RWPE2 (cell line): ENCODE measurements around the gene MARCHF3.
"Not testable (repeated sequence)": the region's sequence is repeated elsewhere in the genome, so short reads cannot be mapped to it uniquely, and the experiment has no call there.

Experiments
- ATAC-seq: fragments of 200-7000 bp; cut with Tn5 transposase; 3 replicates; pipeline ENCODE4 v1.9.1; 2021; ENCODE audit warnings: low read depth
- DNase-seq: peaks from one replicate; pipeline ENCODE4 v3.0.0-alpha.2; 2020; ENCODE audit warnings: low spot score
- H3K27ac ChIP-seq: fragments of 450-650 bp; 2 replicates; pipeline ENCODE4 v1.5.1; 2017; ENCODE audit warnings: mild to moderate bottlenecking; ENCODE audit not compliant: poor library complexity, severe bottlenecking
- H3K27me3 ChIP-seq: fragments of 250-450 bp; sonication (Bioruptor Pico); 2 replicates; pipeline ENCODE4 v1.5.1; 2021; ENCODE audit warnings: mild to moderate bottlenecking, moderate library complexity; ENCODE audit not compliant: insufficient read depth, poor library complexity, severe bottlenecking
- H3K36me3 ChIP-seq: fragments of 250-450 bp; sonication (Bioruptor Pico); 2 replicates; pipeline ENCODE4 v1.5.1; 2020; ENCODE audit warnings: low read depth, mild to moderate bottlenecking, moderate library complexity
- H3K4me1 ChIP-seq: fragments of 250-450 bp; sonication (Bioruptor Pico); 2 replicates; pipeline ENCODE4 v1.5.1; 2021; ENCODE audit warnings: mild to moderate bottlenecking, moderate library complexity; ENCODE audit not compliant: insufficient read depth, poor library complexity, severe bottlenecking
- H3K4me3 ChIP-seq: fragments of 250-450 bp; sonication (Bioruptor Pico); 2 replicates; pipeline ENCODE4 v1.5.1; 2021; ENCODE audit warnings: mild to moderate bottlenecking, moderate library complexity; ENCODE audit not compliant: severe bottlenecking
- H3K9me3 ChIP-seq: fragments of 250-450 bp; sonication (Bioruptor Pico); 2 replicates; pipeline ENCODE4 v1.5.1; 2021; ENCODE audit warnings: mild to moderate bottlenecking, moderate library complexity; ENCODE audit not compliant: severe bottlenecking
- TF ChIP-seq, protein P1 (sequence below): fragments of 450-650 bp; IDR thresholded peaks from one replicate; pipeline ENCODE4 v1.5.1; 2017; ENCODE audit warnings: mild to moderate bottlenecking, moderate library complexity; ENCODE audit not compliant: poor library complexity, severe bottlenecking

The MARCHF3 gene

DNA sequence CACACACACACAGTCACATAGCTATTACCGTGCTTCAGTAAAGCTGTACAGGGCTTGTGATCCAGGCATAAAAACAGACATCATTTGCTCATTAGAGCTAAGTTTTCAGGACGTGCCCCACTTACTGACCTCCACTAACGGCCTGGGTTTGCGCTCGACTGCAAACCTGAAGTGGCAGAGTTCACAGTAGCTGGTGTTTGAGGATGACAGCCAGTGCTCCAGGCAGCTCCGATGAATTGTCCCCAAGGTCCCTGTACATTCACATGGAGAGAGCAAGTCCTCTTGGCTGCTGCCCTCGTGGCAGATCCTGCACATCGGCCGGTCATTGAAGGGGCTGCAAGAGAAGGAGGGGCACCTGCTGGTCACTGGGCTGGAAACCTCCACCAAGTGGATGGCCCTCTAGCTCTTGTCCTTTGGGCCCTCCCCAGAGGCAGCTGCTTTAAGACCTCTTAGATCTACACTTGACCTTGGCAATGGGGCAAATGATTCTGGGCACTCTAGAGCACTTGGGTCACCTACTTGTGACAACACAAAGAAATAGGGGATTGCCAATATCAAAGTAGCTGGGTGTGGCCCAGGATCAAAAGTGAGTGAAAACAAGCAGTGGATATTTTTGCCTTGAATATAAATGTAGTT lies 115.4 kb downstream of the MARCHF3 start:
- Histone ChIP-seq H3K27ac (no peak overlapping the region), H3K36me3 (no peaks in the 10 kb centered on the region), H3K4me1 (peaks cover 15% of the 10 kb centered on the region), H3K27me3 (no peaks in the 10 kb centered on the region), H3K4me3 (no peak overlapping the region), H3K9me3 (no peaks in the 10 kb centered on the region)
- DNase-seq (no peak), ATAC-seq (no peak)
- TF ChIP-seq, protein P1, sequence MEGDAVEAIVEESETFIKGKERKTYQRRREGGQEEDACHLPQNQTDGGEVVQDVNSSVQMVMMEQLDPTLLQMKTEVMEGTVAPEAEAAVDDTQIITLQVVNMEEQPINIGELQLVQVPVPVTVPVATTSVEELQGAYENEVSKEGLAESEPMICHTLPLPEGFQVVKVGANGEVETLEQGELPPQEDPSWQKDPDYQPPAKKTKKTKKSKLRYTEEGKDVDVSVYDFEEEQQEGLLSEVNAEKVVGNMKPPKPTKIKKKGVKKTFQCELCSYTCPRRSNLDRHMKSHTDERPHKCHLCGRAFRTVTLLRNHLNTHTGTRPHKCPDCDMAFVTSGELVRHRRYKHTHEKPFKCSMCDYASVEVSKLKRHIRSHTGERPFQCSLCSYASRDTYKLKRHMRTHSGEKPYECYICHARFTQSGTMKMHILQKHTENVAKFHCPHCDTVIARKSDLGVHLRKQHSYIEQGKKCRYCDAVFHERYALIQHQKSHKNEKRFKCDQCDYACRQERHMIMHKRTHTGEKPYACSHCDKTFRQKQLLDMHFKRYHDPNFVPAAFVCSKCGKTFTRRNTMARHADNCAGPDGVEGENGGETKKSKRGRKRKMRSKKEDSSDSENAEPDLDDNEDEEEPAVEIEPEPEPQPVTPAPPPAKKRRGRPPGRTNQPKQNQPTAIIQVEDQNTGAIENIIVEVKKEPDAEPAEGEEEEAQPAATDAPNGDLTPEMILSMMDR, result no peak

GRCh38 chr5:126912616-126913200 lies 117.7 kb downstream of the MARCHF3 start:
- ATAC-seq, result no peak
- no peaks in the 10 kb centered on the region for H3K9me3 ChIP-seq
- no peak overlapping the region for H3K4me3 ChIP-seq
- no peak for DNase-seq
- H3K27me3 ChIP-seq, result no peaks in the 10 kb centered on the region
- no peak overlapping the region for H3K27ac ChIP-seq
- peaks cover 1% of the 10 kb centered on the region for H3K4me1 ChIP-seq
- no peaks in the 10 kb centered on the region for H3K36me3 ChIP-seq
- TF ChIP-seq, protein P1, result no peak

GRCh38 chr5:126911986-126912385 lies 118.4 kb downstream of the MARCHF3 start:
- TF ChIP-seq, protein P1, result no peak
- H3K4me3 ChIP-seq, result no peak overlapping the region
- no peak for ATAC-seq
- H3K4me1 ChIP-seq, result no peaks in the 10 kb centered on the region
- no peaks in the 10 kb centered on the region for H3K36me3 ChIP-seq
- H3K27ac ChIP-seq, result no peak overlapping the region
- no peaks in the 10 kb centered on the region for H3K9me3 ChIP-seq
- DNase-seq, result no peak
- H3K27me3 ChIP-seq, result no peaks in the 10 kb centered on the region

GRCh38 chr5:126909856-126910255 lies 120.5 kb downstream of the MARCHF3 start:
- Histone ChIP-seq H3K36me3 (no peaks in the 10 kb centered on the region), H3K4me1 (no peaks in the 10 kb centered on the region), H3K9me3 (no peaks in the 10 kb centered on the region), H3K27me3 (no peaks in the 10 kb centered on the region), H3K4me3 (no peak overlapping the region), H3K27ac (no peak overlapping the region)
- DNase-seq (no peak), ATAC-seq (no peak)
- TF ChIP-seq, protein P1, result no peak

- not testable (repeated sequence) for H3K9me3 ChIP-seq, H3K27me3 ChIP-seq, DNase-seq, H3K4me3 ChIP-seq, H3K36me3 ChIP-seq, H3K27ac ChIP-seq, ATAC-seq, H3K4me1 ChIP-seq
These were observed 126.0 kb downstream of the MARCHF3 start for GRCh38 chr5:126904407-126904806.
